Transverse colon (tissue), 4 donors: ENCODE results near the gene PLIN5. TPM values are rescaled to one million over a fixed set of nuclear protein-coding genes. Genes with fewer than 3 reads are reported as not detected.

Source experiments
- DNase-seq: peaks from one replicate; pipeline ENCODE4 v3.0.0-alpha.2; 2019
- H3K27ac ChIP-seq, 4 donors: fragments of 200-600 bp; sonication (generic); 2 replicates each; pipeline ENCODE4 v1.5.1; 2016 to 2018; ENCODE audit warnings: inconsistent platforms in 4 of 4
- H3K27me3 ChIP-seq: fragments of 200-600 bp; sonication (generic); 2 replicates; pipeline ENCODE4 v1.5.1; 2017; ENCODE audit warnings: inconsistent platforms
- H3K36me3 ChIP-seq, 4 donors: fragments of 200-600 bp; sonication (generic); 2 replicates each; pipeline ENCODE4 v1.5.1; 2017 to 2019; ENCODE audit warnings: inconsistent platforms in 4 of 4
- H3K4me1 ChIP-seq, 4 donors: fragments of 200-600 bp; sonication (generic); 2 replicates each; pipeline ENCODE4 v1.5.1; 2017 to 2020; ENCODE audit warnings: inconsistent platforms in 4 of 4
- H3K4me3 ChIP-seq, 4 donors: fragments of 200-600 bp; sonication (generic); 1 replicate in 1 of 4; 2 replicates in 3 of 4; pipeline versions ENCODE4 v1.5.1 to v1.6.1; 2017 to 2019; ENCODE audit warnings: inconsistent platforms in 4 of 4
- H3K9me3 ChIP-seq, 2 donors: fragments of 200-600 bp; sonication (generic); 2 replicates each; pipeline ENCODE4 v1.5.1; 2017 to 2019; ENCODE audit warnings: inconsistent platforms in 2 of 2
- CTCF ChIP-seq, 5 experiments: fragments of 200-600 bp in 3 of 5; fragments of 450-650 bp in 2 of 5; sonication (generic) in 3 of 5; IDR thresholded peaks; 1 replicate in 2 of 5; 2 replicates in 3 of 5; pipeline ENCODE4 v1.5.1; 2016 to 2017; ENCODE audit warnings: antibody characterized with exemption in 5 of 5, inconsistent platforms in 3 of 5, mild to moderate bottlenecking in 2 of 5, moderate library complexity in 1 of 5
- EP300 ChIP-seq: sonication (generic); formaldehyde crosslinking; IDR thresholded peaks from one replicate; pipeline ENCODE4 v1.6.1; 2017; ENCODE audit warnings: antibody characterized with exemption, low read depth
- POLR2A ChIP-seq: fragments of 450-650 bp; IDR thresholded peaks from one replicate; pipeline ENCODE4 v1.6.1; 2016; ENCODE audit warnings: antibody characterized with exemption, mild to moderate bottlenecking, moderate library complexity
- POLR2AphosphoS5 ChIP-seq, 3 donors: sonication (generic); formaldehyde crosslinking; IDR thresholded peaks; one replicate each; pipeline ENCODE4 v1.6.1; 2016; ENCODE audit warnings: antibody characterized with exemption in 3 of 3
- WGBS, 2 donors: methylation state at CpG; one replicate each; pipeline ENCODE4 v1.1.5; 2018; ENCODE audit warnings: low coverage in 1 of 2; 5-methylcytosine and 5-hydroxymethylcytosine counted together
- in situ Hi-C, 4 donors: fragments of 200-750 bp; cut with MboI; loops; one replicate each; pipeline versions ENCODE4 v1.15.0 to v1.15.1; 2017; ENCODE audit warnings: low sequenced_read_pairs in 3 of 4, low pct_ligation_motif_present in 1 of 4, low pct_unique_long_range_greater_than_20kb in 1 of 4
- intact Hi-C: fragments of 100-400 bp; cut with DNase I; formaldehyde crosslinking; loops from one replicate; pipeline ENCODE4 v1.15.1; 2023; ENCODE audit warnings: low total_unique reads
- total RNA-seq, 4 donors: library from RNA; depleted of rRNA; stranded (reverse); fragments of >200 nt; gene quantifications; one replicate each; pipeline ENCODE4 v1.1.0, GENCODE V29; 2016

PLIN5 gene
- total RNA-seq, 4 donors from 2014 or later: 2.7 to 6.7 (median 6.0) TPM; not detected in 1

GRCh38 chr19:4483385-4483784 lies 51.6 kb downstream of the PLIN5 start:
- H3K27ac ChIP-seq: no peak overlapping the region
- in situ Hi-C loops (no loop called here), intact Hi-C loops (no loop called here)
- WGBS, 2 donors: 93% methylated on average over 18 of the region's 19 CpGs; no CpG with 5 or more reads in 1 of the 2 donors
- TF ChIP-seq POLR2A (no peak), EP300 (no peak), CTCF (IDR thresholded peaks at IDR 0.05) (no peak), POLR2AphosphoS5 (IDR thresholded peaks at IDR 0.05) (no peak)
- no peak for DNase-seq
- no peaks in the 10 kb centered on the region for H3K4me1 ChIP-seq
- H3K9me3 ChIP-seq: no peaks in the 10 kb centered on the region
- H3K27me3 ChIP-seq: no peaks in the 10 kb centered on the region
- H3K36me3 ChIP-seq: peaks cover 0 to 6% (median 2%) of the 10 kb centered on the region in 4 donors
- no peak overlapping the region for H3K4me3 ChIP-seq

- no peak overlapping the region for H3K4me3 ChIP-seq
- no peak for TF ChIP-seq POLR2A
- TF ChIP-seq CTCF (IDR thresholded peaks at IDR 0.05): no peak
- no peak for TF ChIP-seq POLR2AphosphoS5 (IDR thresholded peaks at IDR 0.05)
- no peak for TF ChIP-seq EP300
- H3K27ac ChIP-seq: no peak overlapping the region
- DNase-seq: no peak
- H3K27me3 ChIP-seq: no peaks in the 10 kb centered on the region
- intact Hi-C loops (no loop called here), in situ Hi-C loops (no loop called here)
- no peaks in the 10 kb centered on the region for H3K9me3 ChIP-seq
- H3K4me1 ChIP-seq: no peaks in the 10 kb centered on the region
- H3K36me3 ChIP-seq: peaks cover 0 to 5% (median 2%) of the 10 kb centered on the region in 4 donors
- 96% methylated on average over 34 of the region's 35 CpGs; no CpG with 5 or more reads in 1 of the 2 donors for WGBS, 2 donors
These were observed 52.2 kb downstream of the PLIN5 start for GRCh38 chr19:4482721-4483364.

GRCh38 chr19:4477034-4477801 lies 57.8 kb downstream of the PLIN5 start:
- in situ Hi-C loops: no loop called here
- intact Hi-C loops: no loop called here

More at GRCh38 chr19:4477034-4477801, 57.8 kb downstream of the PLIN5 start:
- Histone ChIP-seq H3K27me3 (no peaks in the 10 kb centered on the region), H3K36me3 (peaks cover 0 to 3% (median 0%) of the 10 kb centered on the region in 4 donors), H3K4me1 (peaks cover 7 to 24% (median 22%) of the 10 kb centered on the region in 4 donors), H3K27ac (no peak overlapping the region), H3K4me3 (no peak overlapping the region), H3K9me3 (no peaks in the 10 kb centered on the region)
- no peak for DNase-seq
- 80 to 89% methylated on average over 1 to 16 of the region's 16 CpGs for WGBS, 2 donors
- TF ChIP-seq CTCF (IDR thresholded peaks at IDR 0.05) (no peak), POLR2AphosphoS5 (IDR thresholded peaks at IDR 0.05) (no peak), EP300 (no peak), POLR2A (no peak)
